ENCODE measurements around the gene APOBEC2.

APOBEC2 gene

DNA sequence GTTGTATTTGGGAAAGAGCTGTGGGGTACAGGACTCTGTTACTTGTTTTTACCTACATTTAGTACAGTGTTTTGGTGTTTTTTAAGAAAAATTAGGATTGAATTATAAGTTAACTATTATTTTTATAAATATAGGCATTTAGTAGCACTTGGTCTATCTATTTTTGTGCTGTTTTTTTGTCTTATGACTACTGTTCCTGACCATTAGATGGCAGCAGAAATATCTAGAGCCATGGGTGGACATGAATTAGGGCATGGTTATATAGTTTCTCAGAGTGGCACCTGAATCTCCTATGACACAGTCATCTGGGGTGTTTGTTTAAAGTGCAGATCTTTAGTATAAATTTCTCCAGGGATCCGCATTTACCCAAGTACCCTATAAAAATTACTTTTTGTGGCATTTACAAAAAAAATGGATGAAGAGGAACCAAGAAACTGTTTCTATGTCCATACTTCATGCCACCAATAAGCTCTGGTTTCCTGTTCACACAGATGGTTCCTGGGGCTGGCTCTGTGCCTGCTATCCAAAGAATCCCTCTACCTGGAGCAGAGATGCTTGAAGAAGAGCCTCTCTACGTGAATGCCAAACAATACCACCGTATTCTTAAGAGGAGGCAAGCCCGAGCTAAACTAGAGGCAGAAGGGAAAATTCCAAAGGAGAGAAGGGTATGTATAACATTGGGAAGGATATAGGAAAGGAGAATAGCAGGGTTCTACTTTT, 39.6 kb downstream of the APOBEC2 start:
- DNase-seq = no peak

DNA sequence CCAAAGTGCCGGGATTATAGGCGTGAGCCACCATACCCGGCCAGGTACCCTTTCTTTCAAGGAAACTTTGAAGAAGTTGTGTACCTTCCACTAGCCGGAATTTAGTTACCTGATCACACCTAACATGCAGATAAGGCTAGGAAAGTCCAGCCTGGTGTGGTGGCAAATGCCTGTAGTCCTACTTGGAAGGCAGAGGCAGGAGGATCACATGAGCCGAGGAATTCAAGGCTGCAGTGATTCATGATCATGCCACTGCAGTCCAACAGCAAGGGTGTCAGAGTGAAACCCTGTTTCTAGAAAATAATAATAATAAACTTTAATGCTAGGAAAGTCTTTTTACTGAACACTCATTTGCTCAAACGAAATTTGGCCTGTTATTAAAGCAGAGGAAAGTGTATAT, 40.7 kb downstream of the APOBEC2 start:
- DNase-seq = no peak

- DNase-seq = no peak
These were observed 44.6 kb downstream of the APOBEC2 start for GRCh38 chr6:41097467-41098090.

DNA sequence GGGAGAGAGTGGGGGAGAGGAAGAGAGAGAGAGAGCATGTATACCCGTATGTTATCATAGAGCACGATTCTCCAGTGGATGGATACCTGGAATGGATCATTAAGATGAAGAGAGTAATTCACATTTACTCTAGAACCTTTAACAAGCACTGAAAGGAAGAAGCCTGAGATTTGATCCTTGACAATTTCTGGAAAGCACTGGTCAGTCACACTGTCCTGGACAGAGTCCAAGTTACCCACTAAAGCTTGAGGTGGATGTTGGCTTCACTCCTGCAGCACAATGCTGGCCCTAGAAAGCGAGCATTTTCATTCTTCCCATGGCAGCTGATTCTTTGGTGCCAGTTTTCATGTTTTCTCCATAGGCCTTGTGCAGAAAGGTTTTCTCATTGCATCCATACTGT, 45.4 kb downstream of the APOBEC2 start:
- DNase-seq = no peak

GRCh38 chr6:41100871-41101287, 47.9 kb downstream of the APOBEC2 start:
- no peak for DNase-seq

DNA sequence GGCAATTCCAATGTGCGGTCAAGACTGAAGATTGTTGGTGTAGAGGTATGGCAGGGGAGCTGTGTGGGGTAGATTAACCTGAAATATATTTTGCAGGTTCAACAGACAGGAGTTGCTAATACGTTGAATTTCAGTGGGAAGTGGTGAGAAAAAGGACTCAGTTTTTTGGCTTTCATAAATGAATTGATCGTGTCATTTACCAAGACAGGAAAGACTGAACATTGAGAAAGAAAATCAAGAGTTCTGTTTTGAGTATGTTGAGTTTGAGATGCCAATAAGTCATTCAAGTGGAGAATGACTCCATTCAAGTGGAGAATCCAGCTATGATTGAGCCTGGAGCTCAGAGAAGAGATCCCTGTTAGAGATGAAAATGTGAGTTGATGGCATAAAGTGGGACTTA, 50.8 kb downstream of the APOBEC2 start:
- DNase-seq = no peak

DNA sequence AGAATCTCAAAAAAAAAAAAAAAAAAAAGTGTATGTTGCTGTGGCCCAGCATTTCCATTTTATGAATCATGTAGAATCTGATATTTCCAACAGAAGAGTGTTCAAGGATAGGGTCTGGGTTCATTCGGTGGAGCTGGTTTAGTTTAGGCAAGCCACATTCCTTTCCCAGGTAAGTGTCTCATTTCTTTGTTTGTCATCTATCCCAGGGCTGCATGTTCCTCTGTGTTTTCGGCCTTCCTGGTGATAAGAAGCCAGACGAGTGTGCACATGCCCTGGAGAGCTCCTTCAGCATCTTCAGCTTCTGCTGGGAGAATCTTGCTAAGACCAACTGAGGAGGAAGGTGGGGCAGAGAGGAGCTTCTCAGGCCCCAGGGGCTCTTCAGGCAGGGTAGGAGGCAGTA, 58.0 kb downstream of the APOBEC2 start:
- DNase-seq = no peak

Measured in NCI-H1417 treated with DMSO at 0.1 percent for 48 hours (cell line).